Ascending aorta (tissue), 2 donors: ENCODE results near the gene FAM234A. TPM values are rescaled to one million over a fixed set of nuclear protein-coding genes. Genes with fewer than 3 reads are reported as not detected.

ENCODE experiments used
- DNase-seq, 2 donors: peaks; one replicate each; pipeline ENCODE4 v3.0.0-alpha.2; 2019; ENCODE audit warnings: low spot score in 2 of 2
- H3K27ac ChIP-seq, 2 donors: fragments of 200-600 bp; sonication (generic); one replicate each; pipeline ENCODE4 v1.5.1; 2016 to 2017; ENCODE audit warnings: mild to moderate bottlenecking in 1 of 2
- H3K27me3 ChIP-seq: fragments of 200-600 bp; sonication (generic); one replicate; pipeline ENCODE4 v1.5.1; 2017
- H3K36me3 ChIP-seq, 2 donors: fragments of 200-600 bp; sonication (generic); one replicate each; pipeline ENCODE4 v1.5.1; 2016
- H3K4me1 ChIP-seq, 2 donors: fragments of 200-600 bp; sonication (generic); one replicate each; pipeline ENCODE4 v1.5.1; 2016 to 2017; ENCODE audit warnings: mild to moderate bottlenecking in 1 of 2
- H3K4me3 ChIP-seq, 2 donors: fragments of 200-600 bp; sonication (generic); one replicate each; pipeline ENCODE4 v1.5.1; 2016 to 2017; ENCODE audit warnings: mild to moderate bottlenecking in 1 of 2
- H3K9me3 ChIP-seq, 2 donors: fragments of 200-600 bp; sonication (generic); one replicate each; pipeline ENCODE4 v1.5.1; 2016
- CTCF ChIP-seq, 3 experiments: fragments of 200-600 bp in 2 of 3; fragments of 450-650 bp in 1 of 3; sonication (generic) in 2 of 3; IDR thresholded peaks; one replicate each; pipeline ENCODE4 v1.5.1; 2016 to 2019; ENCODE audit warnings: antibody characterized with exemption in 3 of 3, mild to moderate bottlenecking in 1 of 3, moderate library complexity in 1 of 3
- intact Hi-C: fragments of 100-400 bp; cut with DNase I; formaldehyde crosslinking; loops from one replicate; pipeline ENCODE4 v1.15.1; 2023
- total RNA-seq: library from RNA; depleted of rRNA; stranded (reverse); fragments of >200 nt; gene quantifications from one replicate; pipeline ENCODE4 v1.1.0, GENCODE V29; 2016

FAM234A gene
- total RNA-seq, 1 donor from 2014 or later = 67.7 TPM

GRCh38 chr16:259814-260253, 25.2 kb downstream of the FAM234A start:
- Histone ChIP-seq H3K36me3 (peaks cover 57 to 77% of the 10 kb centered on the region in 2 donors), H3K4me1 (no peaks in the 10 kb centered on the region)
- intact Hi-C loops = no loop called here

GRCh38 chr16:260326-260725, 25.7 kb downstream of the FAM234A start:
- H3K36me3 ChIP-seq = peaks cover 56 to 78% of the 10 kb centered on the region in 2 donors

More at GRCh38 chr16:259814-260253, 25.2 kb downstream of the FAM234A start:
- Histone ChIP-seq H3K27me3 (no peaks in the 10 kb centered on the region), H3K9me3 (no peaks in the 10 kb centered on the region), H3K4me3 (no peak overlapping the region), H3K27ac (no peak overlapping the region)
- no peak for TF ChIP-seq CTCF (IDR thresholded peaks at IDR 0.05)
- no peak for DNase-seq

DNA sequence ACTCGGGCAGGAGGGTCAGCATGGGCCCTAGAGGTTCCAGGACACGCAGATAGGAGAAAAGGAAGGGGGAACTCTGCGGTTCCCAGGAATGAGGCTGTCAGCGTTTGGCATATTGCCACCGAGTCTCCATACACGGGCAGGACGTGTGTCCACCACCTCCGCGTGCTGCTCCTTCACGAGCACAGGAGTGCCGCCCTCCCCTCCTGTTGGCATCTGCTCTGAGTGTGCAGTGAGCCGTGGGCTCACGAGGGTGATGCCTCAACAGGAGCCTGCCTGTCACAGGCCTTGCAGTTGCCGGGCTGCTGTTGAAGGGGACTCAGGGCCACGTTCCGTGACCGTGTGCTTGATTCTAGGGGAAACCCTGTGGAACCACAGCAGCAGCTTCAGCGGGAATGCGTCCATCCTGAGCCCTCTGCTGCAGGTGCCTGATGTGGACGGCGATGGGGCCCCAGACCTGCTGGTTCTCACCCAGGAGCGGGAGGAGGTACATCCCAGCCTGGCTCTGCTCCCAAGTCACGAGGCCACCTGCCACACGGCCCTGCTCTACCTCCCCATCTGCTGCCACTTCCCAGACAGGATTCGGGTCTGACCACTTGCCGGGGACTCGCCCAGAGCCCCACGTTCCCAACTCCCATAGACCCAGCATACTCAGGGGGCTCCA, 26.5 kb downstream of the FAM234A start:
- no peak overlapping the region for H3K27ac ChIP-seq
- H3K36me3 ChIP-seq = peaks cover 53 to 72% of the 10 kb centered on the region in 2 donors
- no peaks in the 10 kb centered on the region for H3K4me1 ChIP-seq
- TF ChIP-seq CTCF (IDR thresholded peaks at IDR 0.05) = no peak
- DNase-seq = no peak
- H3K9me3 ChIP-seq = no peaks in the 10 kb centered on the region
- intact Hi-C loops = no loop called here
- H3K27me3 ChIP-seq = no peaks in the 10 kb centered on the region
- H3K4me3 ChIP-seq = no peak overlapping the region

More at GRCh38 chr16:260326-260725, 25.7 kb downstream of the FAM234A start:
- no peak for TF ChIP-seq CTCF (IDR thresholded peaks at IDR 0.05)
- no peaks in the 10 kb centered on the region for H3K4me1 ChIP-seq
- no peak overlapping the region for H3K27ac ChIP-seq
- H3K4me3 ChIP-seq = no peak overlapping the region
- H3K27me3 ChIP-seq = no peaks in the 10 kb centered on the region
- intact Hi-C loops = no loop called here
- no peak for DNase-seq
- H3K9me3 ChIP-seq = no peaks in the 10 kb centered on the region

DNA sequence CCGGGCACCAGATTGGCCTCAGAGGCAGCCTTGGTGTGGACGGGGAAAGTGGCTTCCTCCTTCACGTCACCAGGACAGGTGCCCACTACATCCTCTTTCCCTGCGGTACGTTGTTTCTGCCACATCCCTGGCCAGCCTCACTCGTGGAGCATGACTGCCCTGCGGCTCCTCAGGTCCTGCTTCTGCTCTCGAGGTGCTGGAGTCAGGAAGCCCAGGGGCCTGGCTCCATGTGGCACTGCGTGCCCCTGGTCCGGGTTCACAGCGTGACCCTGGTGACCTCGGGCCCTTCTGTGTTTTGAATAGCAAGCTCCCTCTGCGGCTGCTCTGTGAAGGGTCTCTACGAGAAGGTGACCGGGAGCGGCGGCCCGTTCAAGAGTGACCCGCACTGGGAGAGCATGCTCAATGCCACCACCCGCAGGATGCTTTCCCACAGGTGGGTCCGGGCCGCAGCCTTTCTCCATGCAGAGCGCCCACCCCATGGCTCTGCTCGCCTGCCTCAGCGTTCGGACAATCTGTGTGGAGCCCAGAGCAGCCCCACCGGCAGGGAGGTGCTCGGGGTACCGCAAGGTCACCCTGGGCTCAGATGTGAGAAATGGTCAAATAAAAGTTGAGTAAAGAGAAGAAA, 27.6 kb downstream of the FAM234A start:
- no peaks in the 10 kb centered on the region for H3K27me3 ChIP-seq
- peaks cover 53 to 70% of the 10 kb centered on the region in 2 donors for H3K36me3 ChIP-seq
- no peaks in the 10 kb centered on the region for H3K9me3 ChIP-seq
- no peak overlapping the region for H3K27ac ChIP-seq
- intact Hi-C loops = no loop called here
- no peaks in the 10 kb centered on the region for H3K4me1 ChIP-seq
- H3K4me3 ChIP-seq = no peak overlapping the region
- DNase-seq = no peak
- TF ChIP-seq CTCF (IDR thresholded peaks at IDR 0.05) = no peak

DNA sequence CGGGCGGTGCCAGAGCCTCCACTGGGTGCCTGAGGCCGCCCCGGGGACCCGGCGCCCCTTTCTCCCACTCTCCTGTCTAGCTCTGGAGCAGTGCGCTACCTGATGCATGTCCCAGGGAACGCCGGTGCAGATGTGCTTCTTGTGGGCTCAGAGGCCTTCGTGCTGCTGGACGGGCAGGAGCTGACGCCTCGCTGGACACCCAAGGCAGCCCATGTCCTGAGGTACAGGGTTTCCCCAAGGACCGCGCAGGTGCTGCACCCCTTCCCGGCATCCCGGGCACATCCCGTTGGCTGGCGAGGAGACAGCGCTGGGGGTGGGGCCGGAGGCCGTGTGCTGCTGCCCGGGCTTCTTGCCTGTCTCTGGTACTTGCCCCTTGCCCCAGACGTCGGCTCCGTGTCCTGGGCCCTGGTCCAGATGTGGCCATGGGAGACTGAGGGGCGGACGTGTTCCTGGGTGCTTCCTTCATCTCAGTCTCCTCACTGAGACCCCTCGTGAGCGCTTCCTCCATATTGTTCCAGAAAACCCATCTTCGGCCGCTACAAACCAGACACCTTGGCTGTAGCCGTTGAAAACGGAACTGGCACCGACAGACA, 28.7 kb downstream of the FAM234A start:
- intact Hi-C loops = no loop called here
- H3K4me1 ChIP-seq = no peaks in the 10 kb centered on the region
- H3K4me3 ChIP-seq = no peak overlapping the region
- no peak for DNase-seq
- H3K27ac ChIP-seq = no peak overlapping the region
- peaks cover 53 to 70% of the 10 kb centered on the region in 2 donors for H3K36me3 ChIP-seq
- no peak for TF ChIP-seq CTCF (IDR thresholded peaks at IDR 0.05)
- H3K9me3 ChIP-seq = no peaks in the 10 kb centered on the region
- H3K27me3 ChIP-seq = no peaks in the 10 kb centered on the region
